ENCODE data around the gene THRAP3. TPM values are rescaled to one million over a fixed set of nuclear protein-coding genes. Genes with fewer than 3 reads are reported as not detected.

Gene THRAP3
- total and polyA plus RNA-seq, 2 of the 8 experiments (the other 6 are each of a cell fraction or from before 2014, with no cell fraction given) = 40.2 to 183 TPM

DNA sequence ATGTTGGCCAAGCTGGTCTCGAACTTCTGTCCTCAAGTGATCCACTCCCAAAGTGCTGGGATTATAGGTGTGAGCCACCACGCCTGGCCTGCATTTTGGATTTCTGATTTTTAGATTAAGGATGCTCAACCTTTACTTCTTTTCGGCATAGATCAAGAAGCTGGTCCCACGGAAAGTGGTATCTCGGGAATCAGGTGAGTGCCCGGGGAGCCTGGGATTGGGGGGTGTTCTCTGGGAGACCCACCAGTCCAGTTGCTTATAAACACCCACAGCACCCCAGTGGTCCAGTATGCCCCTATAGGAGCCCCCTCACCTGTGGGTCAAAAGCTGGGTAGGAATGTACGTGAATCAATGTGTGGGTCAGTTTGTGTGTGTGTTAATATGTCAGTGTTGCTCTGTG lies 85.2 kb downstream of the THRAP3 start:
- no peak for FAIRE-seq
- CTCF ChIA-PET (ENCODE audit: partially characterized antibody) = interaction anchor here (0.7 to 1.8 kb wide), 5 partner anchors 11 to 202 kb away, joined by 3 to 6 read pairs (median 3); no protein-coding TSS in a partner anchor

More for the DNA sequence above, 85.2 kb downstream of the THRAP3 start:
- H3K14ac ChIP-seq (ENCODE audit: insufficient read length) = no peak overlapping the region
- no peak overlapping the region for H4K91ac ChIP-seq (replicated peaks; ENCODE audit: insufficient read length, low read length)
- H2BK120ac ChIP-seq (replicated peaks; ENCODE audit: low read depth, low read length) = no peak overlapping the region
- H3K4me3 ChIP-seq (ENCODE audit: extremely low read depth in 1 of 4, insufficient read depth in 2 of 4, low read depth in 3 of 4, low read length in 4 of 4) = no peak overlapping the region
- DNase-seq (ENCODE audit: low read depth in 1 of 2, low spot score in 2 of 2) = no peak
- no peaks in the 10 kb centered on the region for H3K27me3 ChIP-seq (replicated peaks in 1 of 4; ENCODE audit: control insufficient read depth in 3 of 4, extremely low read depth in 1 of 4, insufficient read depth in 3 of 4, low read length in 3 of 4)
- peaks cover 0 to 7% of the 10 kb centered on the region in 2 experiments for H4K20me1 ChIP-seq (replicated peaks in 1 of 2; ENCODE audit: control insufficient read depth in 1 of 2, insufficient read depth in 2 of 2, low read length in 2 of 2)
- H4K5ac ChIP-seq (ENCODE audit: insufficient read length, low read depth, low read length) = no peak overlapping the region
- H3K56ac ChIP-seq (replicated peaks; ENCODE audit: insufficient read length, low read depth, low read length) = no peak overlapping the region
- H3K9me3 ChIP-seq (ENCODE audit: insufficient read depth in 2 of 2, low read depth in 1 of 2, low read length in 1 of 2) = no peaks in the 10 kb centered on the region
- H3K9ac ChIP-seq (replicated peaks in 1 of 4; ENCODE audit: extremely low read depth in 1 of 4, low read depth in 3 of 4, low read length in 3 of 4) = no peak overlapping the region
- H3K79me2 ChIP-seq (ENCODE audit: control insufficient read depth in 1 of 2, insufficient read depth in 2 of 2, low read length in 2 of 2) = no peaks in the 10 kb centered on the region
- H3K23me2 ChIP-seq (ENCODE audit: low read depth, low read length) = peaks cover 6% of the 10 kb centered on the region
- POLR2A ChIA-PET (ENCODE audit: partially characterized antibody) = interaction anchor here (1.1 to 6.8 kb wide), 2 partner anchors 11 to 71 kb away, joined by 3 to 130 read pairs; partner anchors contain the start of gene EVA1B
- no peak overlapping the region for H3K23ac ChIP-seq (ENCODE audit: insufficient read length)
- no peak overlapping the region for H3K4me2 ChIP-seq (ENCODE audit: insufficient read depth in 1 of 2, low read depth in 2 of 2, low read length in 2 of 2)
- TF ChIP-seq SAP30 (IDR thresholded peaks at IDR 0.05; ENCODE audit: insufficient read depth, insufficient replicate concordance, low read length) (no peak), YY1 (IDR thresholded peaks at IDR 0.05; ENCODE audit: low read depth, low read length) (no peak), HDAC6 (IDR thresholded peaks at IDR 0.05; ENCODE audit: low read depth, low read length) (no peak), TAF1 (IDR thresholded peaks at IDR 0.05; ENCODE audit: low read depth, low read length) (no peak), SP4 (IDR thresholded peaks at IDR 0.05; ENCODE audit: low read length) (no peak), SP2 (IDR thresholded peaks at IDR 0.05; ENCODE audit: low read length) (no peak)
- TF ChIP-seq, protein P1, sequence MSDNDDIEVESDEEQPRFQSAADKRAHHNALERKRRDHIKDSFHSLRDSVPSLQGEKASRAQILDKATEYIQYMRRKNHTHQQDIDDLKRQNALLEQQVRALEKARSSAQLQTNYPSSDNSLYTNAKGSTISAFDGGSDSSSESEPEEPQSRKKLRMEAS (IDR thresholded peaks at IDR 0.05) = no peak
- TF ChIP-seq, protein P2, sequence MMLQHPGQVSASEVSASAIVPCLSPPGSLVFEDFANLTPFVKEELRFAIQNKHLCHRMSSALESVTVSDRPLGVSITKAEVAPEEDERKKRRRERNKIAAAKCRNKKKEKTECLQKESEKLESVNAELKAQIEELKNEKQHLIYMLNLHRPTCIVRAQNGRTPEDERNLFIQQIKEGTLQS (IDR thresholded peaks at IDR 0.05; ENCODE audit: insufficient read depth, low read depth, low read length) = no peak
- H2BK5ac ChIP-seq (ENCODE audit: low read depth, low read length) = no peak overlapping the region
- H3K4me1 ChIP-seq (replicated peaks in 1 of 4; ENCODE audit: control insufficient read depth in 3 of 4, insufficient read depth in 4 of 4, low read length in 3 of 4) = peaks cover 0 to 9% (median 6%) of the 10 kb centered on the region in 4 experiments; a peak in 6 of 7 replicates
- no peak overlapping the region for H4K8ac ChIP-seq (ENCODE audit: extremely low read depth, insufficient read depth, low read length)
- no peak overlapping the region for H2BK12ac ChIP-seq (ENCODE audit: low read depth, low read length)
- H3K27ac ChIP-seq (ENCODE audit: low read depth, low read length) = no peak overlapping the region
- no peak overlapping the region for H3K4ac ChIP-seq (replicated peaks; ENCODE audit: insufficient read length, low read depth, low read length)
- peaks cover 0 to 2% (median 0%) of the 10 kb centered on the region in 4 experiments; a peak in 2 of 8 replicates for H3K36me3 ChIP-seq (ENCODE audit: control insufficient read depth in 2 of 4, insufficient read depth in 4 of 4, low read length in 3 of 4)
- H3K18ac ChIP-seq (ENCODE audit: extremely low read depth, low read length) = no peak overlapping the region
- H2AFZ ChIP-seq (ENCODE audit: low read length) = no peak overlapping the region
- WGBS, 2 experiments (ENCODE audit: extremely low coverage in 1 of 2, insufficient coverage in 1 of 2, insufficient read length in 1 of 2, insufficient replicate concordance in 2 of 2, low coverage in 1 of 2, low lambda C conversion rate in 2 of 2, missing lambda C conversion rate in 1 of 2) = 90% methylated on average over 7 of the region's 7 CpGs; no CpG with 5 or more reads in 1 of the 2 experiments
- H3K79me1 ChIP-seq (ENCODE audit: low read depth, low read length) = no peaks in the 10 kb centered on the region; the same call in 1 of the 2 replicates
- no peak overlapping the region for H2BK20ac ChIP-seq (ENCODE audit: low read length)
- no peak overlapping the region for H2BK15ac ChIP-seq (ENCODE audit: low read length)
- H2AK5ac ChIP-seq (ENCODE audit: low read depth, low read length) = no peak overlapping the region

Measured in H1 (cell line).